AG08396 (cell line): ENCODE measurements around the gene PFKM.

ENCODE experiments used
- DNase-seq: peaks from one replicate; pipeline ENCODE4 v3.0.0; 2012; ENCODE audit warnings: low spot score, mixed read lengths

Gene PFKM

GRCh38 chr12:48119078-48119833 is at the start of gene PFKM:
Gene PFKM, plus strand, starts transcription at chr12:48119364. Its CDS starts 3,411 bp downstream, at chr12:48122775.
- peak; percentile 90 for DNase-seq

- no peak for DNase-seq
Observed at GRCh38 chr12:48070033-48070432, 49.1 kb upstream of the PFKM start.

GRCh38 chr12:48070731-48071130 is 48.4 kb upstream of the PFKM start:
- no peak for DNase-seq

GRCh38 chr12:48071808-48072207 is 47.4 kb upstream of the PFKM start:
- DNase-seq: no peak

- DNase-seq: no peak
Observed at GRCh38 chr12:48072266-48072665, 46.9 kb upstream of the PFKM start.

GRCh38 chr12:48074266-48074665 is 44.9 kb upstream of the PFKM start:
- no peak for DNase-seq

- DNase-seq: no peak
Observed at GRCh38 chr12:48075832-48076231, 43.3 kb upstream of the PFKM start.

- no peak for DNase-seq
Observed at GRCh38 chr12:48077111-48077510, 42.1 kb upstream of the PFKM start.

- DNase-seq: no peak
Observed at GRCh38 chr12:48078901-48079300, 40.3 kb upstream of the PFKM start.

GRCh38 chr12:48080285-48080684 is 38.9 kb upstream of the PFKM start:
- no peak for DNase-seq

- DNase-seq: no peak
Observed at GRCh38 chr12:48080821-48081220, 38.3 kb upstream of the PFKM start.

GRCh38 chr12:48084066-48084465 is 35.1 kb upstream of the PFKM start:
- DNase-seq: no peak

GRCh38 chr12:48084841-48085460 is 34.2 kb upstream of the PFKM start:
- no peak for DNase-seq

- DNase-seq: no peak
Observed at GRCh38 chr12:48086327-48086726, 32.8 kb upstream of the PFKM start.

- DNase-seq: no peak
Observed at GRCh38 chr12:48092611-48093010, 26.6 kb upstream of the PFKM start.

- no peak for DNase-seq
Observed at GRCh38 chr12:48104531-48104930, 14.6 kb upstream of the PFKM start.

- DNase-seq: no peak
Observed at GRCh38 chr12:48105321-48105866, 13.8 kb upstream of the PFKM start.

- DNase-seq: peak; percentile 91
Observed at GRCh38 chr12:48105867-48106680, 13.1 kb upstream of the PFKM start, which contains the start of gene SENP1. Gene SENP1, minus strand, starts transcription at chr12:48106079. Its CDS starts 4,607 bp downstream, at chr12:48101472.

GRCh38 chr12:48106681-48107613 is 12.2 kb upstream of the PFKM start:
- no peak for DNase-seq

- DNase-seq: no peak
Observed at GRCh38 chr12:48109424-48109823, 9.7 kb upstream of the PFKM start.

- no peak for DNase-seq
Observed at GRCh38 chr12:48110691-48111311, 8.4 kb upstream of the PFKM start.
